ENCODE results near the gene TMEM19.

DNA sequence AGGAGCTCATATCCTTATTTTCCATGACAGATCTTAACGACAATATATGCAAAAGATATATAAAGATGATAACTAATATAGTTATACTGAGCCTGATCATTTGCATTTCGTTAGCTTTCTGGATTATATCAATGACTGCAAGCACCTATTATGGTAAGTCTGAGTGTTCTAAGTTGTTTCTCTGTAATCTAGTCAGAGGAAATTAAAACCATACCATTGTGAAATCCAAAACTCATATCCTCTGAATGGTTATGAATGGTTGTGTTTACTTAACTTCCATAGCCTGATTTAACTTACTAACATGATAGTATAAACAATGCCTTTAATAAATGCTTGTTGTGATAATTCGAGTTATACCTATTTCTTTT, 760 bp downstream of the TMEM19 start:
- TF ChIP-seq, protein P1, sequence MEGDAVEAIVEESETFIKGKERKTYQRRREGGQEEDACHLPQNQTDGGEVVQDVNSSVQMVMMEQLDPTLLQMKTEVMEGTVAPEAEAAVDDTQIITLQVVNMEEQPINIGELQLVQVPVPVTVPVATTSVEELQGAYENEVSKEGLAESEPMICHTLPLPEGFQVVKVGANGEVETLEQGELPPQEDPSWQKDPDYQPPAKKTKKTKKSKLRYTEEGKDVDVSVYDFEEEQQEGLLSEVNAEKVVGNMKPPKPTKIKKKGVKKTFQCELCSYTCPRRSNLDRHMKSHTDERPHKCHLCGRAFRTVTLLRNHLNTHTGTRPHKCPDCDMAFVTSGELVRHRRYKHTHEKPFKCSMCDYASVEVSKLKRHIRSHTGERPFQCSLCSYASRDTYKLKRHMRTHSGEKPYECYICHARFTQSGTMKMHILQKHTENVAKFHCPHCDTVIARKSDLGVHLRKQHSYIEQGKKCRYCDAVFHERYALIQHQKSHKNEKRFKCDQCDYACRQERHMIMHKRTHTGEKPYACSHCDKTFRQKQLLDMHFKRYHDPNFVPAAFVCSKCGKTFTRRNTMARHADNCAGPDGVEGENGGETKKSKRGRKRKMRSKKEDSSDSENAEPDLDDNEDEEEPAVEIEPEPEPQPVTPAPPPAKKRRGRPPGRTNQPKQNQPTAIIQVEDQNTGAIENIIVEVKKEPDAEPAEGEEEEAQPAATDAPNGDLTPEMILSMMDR (conservative IDR thresholded peaks at IDR 0.05 in 1 of 2, IDR thresholded peaks at IDR 0.05 in 1 of 2; ENCODE audit: extremely low read depth in 1 of 2, insufficient read depth in 1 of 2, low read depth in 1 of 2, low read length in 2 of 2), result no peak
- no peak for TF ChIP-seq EZH2 (IDR thresholded peaks at IDR 0.05; ENCODE audit: borderline replicate concordance, low read length)
